GM21381 (cell line): ENCODE data around the gene PAQR6.

Experiments used
- ATAC-seq: cut with Tn5 transposase; IDR thresholded peaks from one replicate; pipeline ENCODE4 v1.9.1; 2021; ENCODE audit warnings: mild to moderate bottlenecking, moderate library complexity; ENCODE audit not compliant: unreplicated experiment

Gene PAQR6, protein sequence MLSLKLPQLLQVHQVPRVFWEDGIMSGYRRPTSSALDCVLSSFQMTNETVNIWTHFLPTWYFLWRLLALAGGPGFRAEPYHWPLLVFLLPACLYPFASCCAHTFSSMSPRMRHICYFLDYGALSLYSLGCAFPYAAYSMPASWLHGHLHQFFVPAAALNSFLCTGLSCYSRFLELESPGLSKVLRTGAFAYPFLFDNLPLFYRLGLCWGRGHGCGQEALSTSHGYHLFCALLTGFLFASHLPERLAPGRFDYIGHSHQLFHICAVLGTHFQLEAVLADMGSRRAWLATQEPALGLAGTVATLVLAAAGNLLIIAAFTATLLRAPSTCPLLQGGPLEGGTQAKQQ

GRCh38 chr1:156247460-156248322 lies at the start of gene PAQR6:
PAQR6 (minus strand) TSS chr1:156248056; CDS start chr1:156246731, 1,325 bp downstream.
- ATAC-seq = no peak

DNA sequence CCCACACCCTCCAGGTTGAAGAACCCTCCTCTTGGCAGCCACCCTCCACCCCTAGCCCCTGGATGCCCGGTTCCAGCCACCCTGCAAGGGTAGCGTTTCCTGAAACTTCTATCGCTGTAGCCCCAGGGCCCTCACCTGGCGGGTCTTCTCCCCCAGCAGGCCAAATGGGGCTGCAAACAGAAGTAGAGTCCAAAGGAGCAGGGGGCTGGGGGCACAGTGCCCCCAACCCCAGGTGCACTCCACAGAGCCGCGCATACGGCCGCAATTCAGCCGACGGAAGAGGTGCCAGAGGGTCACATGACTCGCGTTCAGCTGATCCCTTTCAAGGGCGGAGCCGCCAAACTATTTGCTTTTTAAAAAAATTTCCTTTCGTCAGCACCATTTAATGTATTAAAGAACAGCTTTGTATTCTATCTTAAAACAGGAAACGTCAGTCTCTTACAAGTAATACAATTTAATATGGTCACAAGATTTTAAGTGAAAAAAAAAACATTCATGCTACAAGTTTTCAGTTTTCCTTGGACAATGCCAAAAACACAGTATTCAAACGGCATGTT lies 47.6 kb upstream of the PAQR6 start, which contains the start of gene GLMP:
TSS of gene GLMP (minus strand) at position 289 of the 557 bp plus-strand sequence. CDS start at position 255, 34 bp downstream.
- no peak for ATAC-seq

DNA sequence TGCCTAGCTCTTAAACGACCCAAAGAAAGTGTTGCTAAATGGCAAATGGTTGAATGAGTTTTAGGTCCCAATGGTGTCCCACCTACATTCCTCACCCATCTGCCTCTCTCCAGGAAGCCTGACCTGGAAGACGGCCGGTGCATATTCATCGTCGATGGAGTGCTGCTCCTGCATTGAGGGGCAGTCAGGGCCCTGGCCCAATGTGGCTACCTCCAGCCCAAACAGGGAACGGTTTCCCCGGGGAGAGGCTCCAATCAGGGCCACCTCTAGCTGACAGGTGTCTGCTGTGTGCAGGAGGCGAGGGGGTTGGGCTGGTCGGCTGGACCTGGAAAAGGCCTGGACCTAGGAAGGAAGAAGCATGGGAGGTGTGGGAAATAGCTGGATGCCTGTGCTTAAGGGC lies 46.0 kb upstream of the PAQR6 start:
- ATAC-seq = no peak

GRCh38 chr1:156293098-156293434 lies 45.2 kb upstream of the PAQR6 start:
- ATAC-seq = no peak

DNA sequence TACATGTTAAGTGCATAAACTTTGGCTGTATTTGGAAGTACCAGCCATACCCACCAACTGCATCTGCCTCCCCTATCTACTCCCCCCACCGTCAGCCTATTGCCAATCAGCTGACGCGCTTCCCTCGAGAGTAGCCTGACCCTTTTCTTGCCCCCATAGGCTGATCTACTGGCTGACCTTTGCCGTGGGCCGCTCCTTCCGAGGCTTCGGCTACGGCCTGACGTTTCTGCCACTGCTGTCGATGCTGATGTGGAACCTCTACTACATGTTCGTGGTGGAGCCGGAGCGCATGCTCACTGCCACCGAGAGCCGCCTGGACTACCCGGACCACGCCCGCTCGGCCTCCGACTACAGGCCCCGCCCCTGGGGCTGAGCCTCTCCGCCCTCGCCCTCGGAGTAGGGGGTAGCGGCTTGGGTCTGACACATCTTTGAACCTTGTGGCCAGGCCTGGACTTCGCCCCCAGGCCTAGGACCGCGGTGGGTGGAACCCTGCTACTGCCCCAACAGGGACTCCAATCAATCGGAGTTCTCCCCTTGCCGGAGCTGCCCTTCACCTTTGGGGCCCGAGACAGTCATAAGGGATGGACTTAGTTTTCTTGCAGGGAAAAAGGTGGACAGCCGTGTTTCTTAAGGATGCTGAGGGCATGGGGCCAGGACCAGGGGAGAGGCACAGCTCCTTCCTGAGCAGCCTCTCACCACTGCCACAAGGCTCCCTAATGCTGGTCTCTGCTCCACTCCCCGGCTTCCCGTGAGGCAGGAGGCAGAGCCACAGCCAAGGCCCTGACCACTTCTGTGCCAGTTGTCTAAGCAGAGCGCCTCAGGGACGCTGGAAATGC lies 43.6 kb upstream of the PAQR6 start:
- ATAC-seq = no peak

GRCh38 chr1:156289857-156290256 lies 42.0 kb upstream of the PAQR6 start:
- ATAC-seq = no peak

- no peak for ATAC-seq
Observed at GRCh38 chr1:156286061-156286460, 38.2 kb upstream of the PAQR6 start.

GRCh38 chr1:156285437-156285836 lies 37.6 kb upstream of the PAQR6 start:
- ATAC-seq = no peak

DNA sequence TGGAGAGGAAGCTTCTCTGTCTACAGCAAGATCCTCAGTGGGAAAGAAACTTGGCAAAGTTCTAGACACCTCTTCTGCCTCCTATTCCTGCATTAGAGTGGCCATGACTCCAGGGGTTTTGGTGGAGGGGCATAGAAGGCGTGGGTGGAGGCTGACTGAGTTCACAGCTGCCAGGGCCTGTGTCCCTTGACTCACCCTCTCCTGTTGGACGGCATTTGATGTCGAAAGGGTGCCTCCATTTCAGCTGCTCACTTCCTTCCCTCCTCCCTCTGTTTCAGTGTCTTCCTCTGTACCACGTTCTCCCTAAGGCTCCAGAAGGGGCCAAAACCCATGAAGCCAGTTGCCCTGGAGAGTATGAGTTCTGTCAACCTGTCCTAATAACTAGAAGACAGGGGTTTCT lies 36.9 kb upstream of the PAQR6 start:
- no peak for ATAC-seq

- no peak for ATAC-seq
Observed at GRCh38 chr1:156284112-156284511, 36.3 kb upstream of the PAQR6 start, which contains the start of gene TMEM79. TMEM79 (plus strand) TSS chr1:156284325; CDS start chr1:156285227, 902 bp downstream.

DNA sequence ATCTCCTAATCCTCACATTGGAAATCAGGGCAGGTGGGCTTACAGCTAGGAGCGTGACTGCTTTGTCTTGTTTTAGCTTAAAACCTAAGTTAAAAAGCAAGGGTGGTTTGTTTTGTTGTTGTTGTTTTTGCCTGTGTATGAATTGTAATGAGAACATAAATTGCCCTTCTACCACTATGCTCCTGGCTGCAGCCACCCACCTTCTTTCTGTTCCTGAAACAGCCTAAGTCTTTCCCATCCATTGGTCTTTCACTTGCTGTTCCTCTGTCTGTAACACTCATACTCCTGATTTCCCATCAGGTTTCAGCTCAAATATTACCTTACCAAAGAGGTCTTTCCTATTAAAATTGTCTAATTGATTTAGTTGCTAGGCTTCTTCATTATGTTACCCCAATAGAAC lies 35.7 kb upstream of the PAQR6 start:
- no peak for ATAC-seq

DNA sequence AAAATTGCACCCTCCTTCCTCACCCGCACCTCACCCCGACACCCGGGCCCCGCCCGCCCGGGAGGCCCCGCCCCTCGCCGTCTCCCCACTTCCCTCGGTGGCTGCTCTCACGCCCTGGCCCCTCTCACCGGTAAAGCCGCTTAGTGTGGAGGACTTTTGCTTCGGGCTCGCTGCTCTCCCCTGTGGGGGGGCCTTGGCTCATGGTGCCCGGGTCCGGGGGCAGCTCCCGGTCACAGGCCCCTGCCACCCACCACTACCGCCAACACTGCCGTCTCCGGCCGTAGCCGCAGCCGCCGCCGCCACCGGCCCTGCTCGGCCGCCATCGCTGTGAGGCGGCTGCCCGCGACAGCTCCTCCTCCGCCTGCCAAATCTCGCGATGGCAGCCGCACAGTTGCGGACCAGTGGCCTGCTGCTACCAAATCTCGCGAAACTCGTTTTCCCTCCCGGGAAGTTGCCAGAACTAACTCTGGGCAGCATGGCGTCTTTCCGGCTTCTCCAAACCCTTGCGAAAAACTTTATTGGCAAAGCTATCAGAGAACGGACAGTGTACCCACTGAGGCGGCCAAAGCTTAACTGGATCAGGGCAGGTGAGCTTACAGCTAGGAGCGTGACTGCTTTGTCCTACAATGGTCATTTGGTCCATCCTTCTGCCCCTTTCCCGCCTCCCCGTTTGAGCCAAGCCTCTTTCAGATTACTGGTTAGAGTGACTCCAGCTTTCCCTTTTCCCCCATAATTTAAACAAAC lies 34.8 kb upstream of the PAQR6 start, which contains the start of gene SMG5:
TSS of gene SMG5 (minus strand) at position 347 of the 744 bp plus-strand sequence. CDS start at position 202, 145 bp downstream.
- ATAC-seq = peak; percentile 74

DNA sequence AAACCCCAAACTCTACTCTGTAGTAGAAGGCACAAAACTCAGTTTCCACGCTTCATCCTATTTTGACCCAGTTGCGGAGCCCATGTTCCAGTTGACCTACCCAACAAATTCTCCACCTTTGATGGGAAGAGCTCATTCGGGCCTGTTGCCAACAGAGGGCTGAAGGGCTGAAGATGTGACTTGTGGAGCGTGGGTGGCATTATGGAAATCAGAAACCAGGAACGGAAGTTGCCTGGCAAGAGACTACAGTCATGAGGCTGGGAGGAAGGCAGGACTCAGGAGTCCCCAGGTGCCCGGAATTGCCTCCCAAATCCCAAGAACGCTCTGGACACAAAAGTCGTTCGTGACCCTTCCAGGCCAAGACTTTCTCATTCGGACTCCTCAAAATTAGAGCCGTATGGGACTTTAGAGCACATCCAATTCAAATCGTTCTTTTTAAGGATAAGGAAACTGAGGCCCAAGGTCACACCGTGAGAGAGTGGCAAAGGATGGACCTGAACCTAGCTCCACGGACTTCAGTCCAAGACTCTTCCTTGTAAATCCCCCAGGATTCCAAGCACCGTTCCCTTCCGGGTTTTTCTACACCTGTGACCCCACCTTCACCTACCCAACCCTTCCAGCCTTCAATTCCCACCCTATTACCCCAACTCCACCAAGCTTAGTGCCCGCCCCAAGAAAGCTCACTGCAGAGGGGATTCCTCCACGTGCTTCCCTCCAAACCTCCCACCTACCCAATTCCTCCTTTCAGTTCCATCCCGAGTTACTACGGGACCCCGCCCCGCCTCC lies 34.0 kb upstream of the PAQR6 start:
- ATAC-seq = peak; percentile 13

- ATAC-seq = no peak
Observed at GRCh38 chr1:156281281-156281680, 33.4 kb upstream of the PAQR6 start.

DNA sequence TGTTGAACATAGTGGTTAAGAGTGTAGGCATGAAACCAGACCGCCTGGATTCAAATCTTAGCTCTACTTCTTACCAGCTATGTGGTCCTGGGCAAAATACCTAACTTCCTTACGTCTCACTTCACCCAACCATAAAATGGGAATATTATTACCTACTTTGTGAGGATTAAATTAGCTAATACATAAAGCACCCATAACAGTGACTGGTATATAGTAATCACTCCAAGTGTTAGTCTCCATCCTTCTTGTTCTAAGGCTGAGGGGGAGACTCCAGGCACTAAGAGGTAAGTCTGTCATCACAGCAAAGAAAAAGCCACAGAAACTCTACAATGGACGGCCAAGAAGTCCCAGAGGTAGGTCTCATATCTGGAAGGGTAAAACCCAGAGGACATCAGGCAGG lies 32.0 kb upstream of the PAQR6 start:
- ATAC-seq = no peak

- ATAC-seq = no peak
Observed at GRCh38 chr1:156276966-156277381, 29.1 kb upstream of the PAQR6 start.

DNA sequence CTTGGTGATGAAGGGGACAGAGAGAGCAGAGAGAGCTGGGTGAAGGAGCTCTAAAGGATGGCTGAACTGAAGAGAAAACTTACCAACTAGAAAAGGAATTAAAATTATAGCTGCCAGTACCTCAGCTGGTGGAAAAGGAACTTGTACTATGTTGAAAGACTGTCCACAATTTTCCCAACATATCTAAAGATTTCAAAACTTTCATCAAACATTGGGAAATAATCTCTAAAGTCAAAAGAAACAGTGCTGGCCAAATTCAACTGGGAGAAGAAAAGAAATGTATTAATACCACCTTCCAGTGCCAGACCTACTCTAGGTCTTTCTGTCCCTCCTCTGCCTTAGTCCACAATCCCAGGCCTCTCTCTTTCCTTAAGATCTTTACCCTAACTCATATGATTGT lies 28.7 kb upstream of the PAQR6 start:
- ATAC-seq = no peak

GRCh38 chr1:156270314-156270713 lies 22.5 kb upstream of the PAQR6 start:
- no peak for ATAC-seq

DNA sequence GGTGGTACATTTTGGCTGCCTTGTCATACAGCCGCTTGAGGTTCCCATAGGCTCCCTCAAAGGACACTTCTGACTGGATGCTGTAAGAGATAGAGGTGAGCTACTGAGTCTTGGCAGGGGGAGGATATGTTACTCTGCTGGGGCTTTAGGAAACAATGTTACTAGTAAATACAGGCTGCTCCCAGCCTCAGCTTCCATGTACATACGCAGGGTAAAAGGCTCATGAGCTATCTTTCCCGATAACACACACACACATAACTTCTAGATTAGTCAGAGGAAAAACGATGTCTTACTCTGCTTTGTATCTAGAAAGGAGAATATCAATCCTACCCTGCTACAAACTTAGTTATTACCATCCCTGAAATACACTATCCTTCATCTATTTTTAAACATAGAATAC lies 20.5 kb upstream of the PAQR6 start:
- ATAC-seq = no peak
